Bronchial epithelial cell (primary cell): ENCODE results near the gene METRN. TPM values are rescaled to one million over a fixed set of nuclear protein-coding genes. Genes with fewer than 3 reads are reported as not detected.

Experiments used
- DNase-seq: peaks from one replicate; pipeline ENCODE4 v3.0.0-alpha.2; 2010; ENCODE audit warnings: low read depth
- FAIRE-seq: peaks from 2 replicates; lab custom pipeline; 2011; peaks lifted over from hg19 to GRCh38; lab: Jason Lieb, UNC
- H3K27me3 ChIP-seq: 2 replicates; pipeline ENCODE4 v1.5.1; 2011; ENCODE audit warnings: low read length; ENCODE audit not compliant: control insufficient read depth, insufficient read depth
- H3K36me3 ChIP-seq: 2 replicates; pipeline ENCODE4 v1.5.1; 2011; ENCODE audit warnings: low read length; ENCODE audit not compliant: control insufficient read depth, insufficient read depth
- H3K4me3 ChIP-seq: 2 replicates; pipeline ENCODE4 v1.5.1; 2011; ENCODE audit warnings: mild to moderate bottlenecking, low read depth, low read length, control low read depth
- total RNA-seq: library from RNA; depleted of rRNA; stranded (reverse); fragments of >200 nt; gene quantifications from 2 replicates; pipeline ENCODE4 v1.2.1, GENCODE V29; 2014
- TF ChIP-seq, protein P1 (sequence below): IDR thresholded peaks from 2 replicates; pipeline ENCODE4 v1.5.1; 2011; ENCODE audit warnings: mild to moderate bottlenecking, moderate library complexity, low read length, control low read depth, inconsistent platforms; ENCODE audit not compliant: insufficient read depth, severe bottlenecking

The METRN gene
- total RNA-seq, 1 donor from 2014 or later = 63.7 TPM

- H3K27me3 ChIP-seq = peaks cover 47% of the 10 kb centered on the region
- TF ChIP-seq, protein P1, sequence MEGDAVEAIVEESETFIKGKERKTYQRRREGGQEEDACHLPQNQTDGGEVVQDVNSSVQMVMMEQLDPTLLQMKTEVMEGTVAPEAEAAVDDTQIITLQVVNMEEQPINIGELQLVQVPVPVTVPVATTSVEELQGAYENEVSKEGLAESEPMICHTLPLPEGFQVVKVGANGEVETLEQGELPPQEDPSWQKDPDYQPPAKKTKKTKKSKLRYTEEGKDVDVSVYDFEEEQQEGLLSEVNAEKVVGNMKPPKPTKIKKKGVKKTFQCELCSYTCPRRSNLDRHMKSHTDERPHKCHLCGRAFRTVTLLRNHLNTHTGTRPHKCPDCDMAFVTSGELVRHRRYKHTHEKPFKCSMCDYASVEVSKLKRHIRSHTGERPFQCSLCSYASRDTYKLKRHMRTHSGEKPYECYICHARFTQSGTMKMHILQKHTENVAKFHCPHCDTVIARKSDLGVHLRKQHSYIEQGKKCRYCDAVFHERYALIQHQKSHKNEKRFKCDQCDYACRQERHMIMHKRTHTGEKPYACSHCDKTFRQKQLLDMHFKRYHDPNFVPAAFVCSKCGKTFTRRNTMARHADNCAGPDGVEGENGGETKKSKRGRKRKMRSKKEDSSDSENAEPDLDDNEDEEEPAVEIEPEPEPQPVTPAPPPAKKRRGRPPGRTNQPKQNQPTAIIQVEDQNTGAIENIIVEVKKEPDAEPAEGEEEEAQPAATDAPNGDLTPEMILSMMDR = no peak
- FAIRE-seq (no peak), DNase-seq (no peak)
- no peaks in the 10 kb centered on the region for H3K36me3 ChIP-seq
- peak within 1 kb of the TSS; percentile 22 for H3K4me3 ChIP-seq
These were observed 9.3 kb upstream of the METRN start, which contains the start of gene FBXL16 for GRCh38 chr16:705431-706188. TSS of gene FBXL16 (minus strand) at chr16:705801. CDS start at chr16:697405, 8,396 bp downstream.

- no peaks in the 10 kb centered on the region for H3K36me3 ChIP-seq
- H3K4me3 ChIP-seq = no peak overlapping the region
- DNase-seq (no peak), FAIRE-seq (no peak)
- TF ChIP-seq, protein P1 = no peak
- H3K27me3 ChIP-seq = peaks cover 47% of the 10 kb centered on the region
These were observed 8.5 kb upstream of the METRN start for GRCh38 chr16:706189-707061.

DNA sequence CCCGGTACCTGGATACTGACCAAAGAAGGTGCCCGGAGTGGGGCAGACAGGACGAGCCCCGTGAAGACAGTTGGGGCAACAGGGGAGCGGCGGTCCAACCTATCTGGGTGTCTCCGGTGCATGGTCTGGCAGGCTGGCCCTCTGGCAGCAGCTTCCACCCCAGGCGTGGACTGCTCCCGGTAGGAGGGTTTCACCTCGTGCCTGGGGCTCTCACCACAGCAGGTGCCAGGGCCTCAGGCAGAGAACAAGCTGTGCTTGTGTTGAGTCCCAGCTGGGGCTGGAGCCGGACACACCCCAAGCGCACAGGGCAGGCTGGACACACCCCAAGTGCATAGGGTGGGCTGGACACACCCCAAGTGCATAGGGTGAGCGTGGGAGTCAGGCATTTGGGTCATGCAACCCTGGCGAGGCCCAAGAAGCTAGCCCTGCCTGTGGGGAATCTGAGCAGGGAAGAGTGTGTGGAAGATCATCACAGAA, 7.8 kb upstream of the METRN start:
- FAIRE-seq (no peak), DNase-seq (no peak)
- TF ChIP-seq, protein P1 = no peak
- no peaks in the 10 kb centered on the region for H3K36me3 ChIP-seq
- peaks cover 42% of the 10 kb centered on the region for H3K27me3 ChIP-seq
- no peak overlapping the region for H3K4me3 ChIP-seq

DNA sequence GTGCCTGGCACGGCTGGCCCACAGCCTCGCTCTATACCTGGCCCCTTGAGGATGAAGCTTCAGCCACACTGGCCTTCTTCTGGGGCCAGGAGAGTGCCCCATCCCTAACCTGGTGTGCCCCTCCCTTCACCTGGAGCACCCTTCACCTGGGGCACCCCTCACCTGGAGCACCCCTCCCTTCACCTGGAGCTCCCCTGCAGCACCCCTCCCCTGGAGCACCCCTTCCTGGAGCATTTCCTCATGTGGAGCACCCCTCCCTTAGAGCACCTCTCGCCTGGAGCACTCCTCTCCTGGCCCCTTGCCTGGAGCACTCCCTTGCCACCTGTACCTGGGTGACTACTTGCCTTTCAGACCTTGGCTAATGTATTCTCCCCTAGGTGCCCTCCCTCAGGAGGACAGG, 6.9 kb upstream of the METRN start:
- FAIRE-seq = no peak
- TF ChIP-seq, protein P1 = no peak
- peaks cover 34% of the 10 kb centered on the region for H3K27me3 ChIP-seq
- no peaks in the 10 kb centered on the region for H3K36me3 ChIP-seq
- DNase-seq = no peak
- H3K4me3 ChIP-seq = no peak overlapping the region

- Histone ChIP-seq H3K36me3 (no peaks in the 10 kb centered on the region), H3K27me3 (peaks cover 27% of the 10 kb centered on the region), H3K4me3 (no peak overlapping the region)
- no peak for FAIRE-seq
- TF ChIP-seq, protein P1 = no peak
- no peak for DNase-seq
These were observed 6.0 kb upstream of the METRN start for GRCh38 chr16:708959-709358.
